ENCODE results near the gene SLC31A1.

Gene SLC31A1

DNA sequence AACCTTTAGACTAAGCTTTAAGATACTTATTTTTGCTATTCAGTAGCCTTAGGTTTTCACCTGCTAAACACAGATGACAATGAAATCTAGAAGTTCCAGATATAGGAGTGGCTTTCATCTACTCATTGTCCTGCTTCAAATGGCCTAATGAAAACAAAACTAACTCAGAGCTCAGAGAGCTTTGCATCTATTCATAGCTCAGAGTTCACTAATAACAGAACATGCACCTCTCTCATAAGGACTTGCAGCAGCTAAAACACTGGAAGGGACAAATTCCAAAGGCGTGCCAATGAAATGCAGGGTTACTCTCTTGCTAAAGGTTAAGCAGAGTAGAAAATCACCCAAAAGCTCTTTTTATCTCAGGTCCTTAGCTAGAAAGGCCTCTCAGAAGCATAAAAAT, 41.5 kb upstream of the SLC31A1 start:
- no peak for DNase-seq
- H3K27ac ChIP-seq, result no peak overlapping the region
- no peaks in the 10 kb centered on the region for H3K27me3 ChIP-seq (replicated peaks)
- H3K36me3 ChIP-seq (replicated peaks), result peaks cover 54% of the 10 kb centered on the region
- no peak overlapping the region for H3K4me3 ChIP-seq (ENCODE audit: low read depth, low read length)
- in situ Hi-C loops (cut with HindIII; ENCODE audit: low pct_ligation_motif_present, low sequenced_read_pairs), result no loop called here
- TF ChIP-seq, protein P1, sequence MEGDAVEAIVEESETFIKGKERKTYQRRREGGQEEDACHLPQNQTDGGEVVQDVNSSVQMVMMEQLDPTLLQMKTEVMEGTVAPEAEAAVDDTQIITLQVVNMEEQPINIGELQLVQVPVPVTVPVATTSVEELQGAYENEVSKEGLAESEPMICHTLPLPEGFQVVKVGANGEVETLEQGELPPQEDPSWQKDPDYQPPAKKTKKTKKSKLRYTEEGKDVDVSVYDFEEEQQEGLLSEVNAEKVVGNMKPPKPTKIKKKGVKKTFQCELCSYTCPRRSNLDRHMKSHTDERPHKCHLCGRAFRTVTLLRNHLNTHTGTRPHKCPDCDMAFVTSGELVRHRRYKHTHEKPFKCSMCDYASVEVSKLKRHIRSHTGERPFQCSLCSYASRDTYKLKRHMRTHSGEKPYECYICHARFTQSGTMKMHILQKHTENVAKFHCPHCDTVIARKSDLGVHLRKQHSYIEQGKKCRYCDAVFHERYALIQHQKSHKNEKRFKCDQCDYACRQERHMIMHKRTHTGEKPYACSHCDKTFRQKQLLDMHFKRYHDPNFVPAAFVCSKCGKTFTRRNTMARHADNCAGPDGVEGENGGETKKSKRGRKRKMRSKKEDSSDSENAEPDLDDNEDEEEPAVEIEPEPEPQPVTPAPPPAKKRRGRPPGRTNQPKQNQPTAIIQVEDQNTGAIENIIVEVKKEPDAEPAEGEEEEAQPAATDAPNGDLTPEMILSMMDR (IDR thresholded peaks at IDR 0.05; ENCODE audit: low read depth, low read length, missing control alignments), result no peak

DNA sequence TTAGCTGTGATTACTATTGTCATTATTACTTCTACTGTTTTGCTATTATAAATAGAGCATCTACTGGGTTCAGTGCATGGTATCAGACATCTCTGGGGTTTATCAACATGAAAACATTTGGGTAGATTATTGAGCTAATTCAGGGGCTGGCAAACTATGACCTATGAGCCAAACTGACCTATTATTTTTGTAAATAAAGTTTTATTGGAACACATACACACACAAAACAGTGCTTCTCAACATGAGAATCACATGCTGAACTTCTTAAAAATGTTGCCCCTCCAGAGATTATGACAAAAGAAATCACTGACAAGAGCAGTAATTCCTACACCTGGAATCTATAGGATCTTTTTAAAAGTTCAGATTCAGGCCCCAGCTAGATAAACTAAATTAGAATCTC, 40.2 kb upstream of the SLC31A1 start:
- TF ChIP-seq, protein P1 (IDR thresholded peaks at IDR 0.05; ENCODE audit: low read depth, low read length, missing control alignments), result no peak
- H3K27me3 ChIP-seq (replicated peaks), result no peaks in the 10 kb centered on the region
- in situ Hi-C loops (cut with HindIII; ENCODE audit: low pct_ligation_motif_present, low sequenced_read_pairs), result no loop called here
- no peak overlapping the region for H3K4me3 ChIP-seq (ENCODE audit: low read depth, low read length)
- peaks cover 56% of the 10 kb centered on the region for H3K36me3 ChIP-seq (replicated peaks)
- DNase-seq, result no peak
- H3K27ac ChIP-seq, result no peak overlapping the region

DNA sequence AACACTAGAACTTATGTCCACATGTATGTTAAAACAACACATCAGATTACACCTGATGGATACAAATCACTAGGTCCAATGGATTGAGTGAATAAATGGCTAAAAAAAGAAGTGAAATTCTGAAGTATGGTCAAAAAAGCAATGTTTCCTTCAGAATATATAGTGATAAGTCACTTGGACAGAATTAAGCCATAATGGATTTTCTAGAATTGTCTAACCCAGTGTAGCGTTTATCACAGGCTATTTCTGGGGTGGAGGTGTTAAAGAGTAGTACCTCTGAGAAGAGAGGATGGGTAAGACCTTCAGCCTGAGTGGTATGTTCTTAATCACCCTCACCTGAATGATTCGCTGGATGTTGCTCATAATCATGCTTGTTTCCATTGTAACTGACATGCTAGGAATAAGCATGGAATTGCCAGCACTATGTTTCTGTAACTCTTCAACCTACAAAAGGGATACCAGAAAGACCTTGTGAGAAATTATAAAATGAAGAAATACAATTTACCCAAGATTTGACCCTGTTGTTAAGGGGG, 37.3 kb upstream of the SLC31A1 start:
- peaks cover 50% of the 10 kb centered on the region for H3K36me3 ChIP-seq (replicated peaks)
- in situ Hi-C loops (cut with HindIII; ENCODE audit: low pct_ligation_motif_present, low sequenced_read_pairs), result no loop called here
- TF ChIP-seq, protein P1 (IDR thresholded peaks at IDR 0.05; ENCODE audit: low read depth, low read length, missing control alignments), result no peak
- no peak overlapping the region for H3K27ac ChIP-seq
- DNase-seq, result no peak
- no peaks in the 10 kb centered on the region for H3K27me3 ChIP-seq (replicated peaks)
- H3K4me3 ChIP-seq (ENCODE audit: low read depth, low read length), result no peak overlapping the region

DNA sequence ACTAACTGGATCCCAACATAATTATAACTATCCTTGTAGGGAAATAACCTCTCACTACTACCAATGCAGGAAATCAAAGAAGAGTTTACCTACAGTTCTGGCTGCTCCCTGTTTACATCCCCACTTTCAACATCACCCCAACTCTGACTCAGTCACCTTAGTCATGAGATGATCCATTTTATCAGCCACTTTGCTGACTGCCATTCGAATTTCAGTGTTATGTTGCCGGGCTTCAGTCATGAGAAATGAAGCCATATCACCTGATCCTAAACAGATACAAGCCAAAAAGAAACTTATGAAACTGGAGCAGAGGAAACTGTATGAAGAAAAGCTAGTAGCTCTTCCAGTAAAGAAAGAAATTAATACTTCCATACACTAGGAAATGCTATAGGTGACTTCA, 36.8 kb upstream of the SLC31A1 start:
- no peak for DNase-seq
- no peak overlapping the region for H3K4me3 ChIP-seq (ENCODE audit: low read depth, low read length)
- TF ChIP-seq, protein P1 (IDR thresholded peaks at IDR 0.05; ENCODE audit: low read depth, low read length, missing control alignments), result no peak
- in situ Hi-C loops (cut with HindIII; ENCODE audit: low pct_ligation_motif_present, low sequenced_read_pairs), result no loop called here
- peaks cover 50% of the 10 kb centered on the region for H3K36me3 ChIP-seq (replicated peaks)
- H3K27ac ChIP-seq, result no peak overlapping the region
- H3K27me3 ChIP-seq (replicated peaks), result no peaks in the 10 kb centered on the region

DNA sequence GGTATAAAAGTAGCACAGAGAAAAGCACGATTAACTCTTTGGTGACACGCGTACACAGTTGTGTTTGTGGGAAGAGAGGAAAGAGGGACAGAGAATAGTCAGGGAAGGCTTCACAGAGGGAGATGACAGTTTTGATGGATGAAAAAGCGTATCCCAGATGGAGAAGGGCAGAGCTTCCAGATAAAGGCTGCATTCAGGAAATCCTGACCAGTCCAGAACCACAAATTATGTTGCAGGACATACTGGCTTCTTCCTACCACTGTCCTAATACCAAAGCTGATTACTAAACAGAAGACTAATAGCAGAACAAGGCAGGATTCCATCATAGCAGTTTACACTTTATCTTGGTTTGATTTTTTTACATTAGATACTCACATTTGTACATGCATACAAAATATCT, 36.1 kb upstream of the SLC31A1 start:
- DNase-seq, result no peak
- in situ Hi-C loops (cut with HindIII; ENCODE audit: low pct_ligation_motif_present, low sequenced_read_pairs), result no loop called here
- Histone ChIP-seq H3K4me3 (ENCODE audit: low read depth, low read length) (no peak overlapping the region), H3K27ac (no peak overlapping the region), H3K27me3 (replicated peaks) (no peaks in the 10 kb centered on the region), H3K36me3 (replicated peaks) (peaks cover 53% of the 10 kb centered on the region)
- TF ChIP-seq, protein P1 (IDR thresholded peaks at IDR 0.05; ENCODE audit: low read depth, low read length, missing control alignments), result no peak

DNA sequence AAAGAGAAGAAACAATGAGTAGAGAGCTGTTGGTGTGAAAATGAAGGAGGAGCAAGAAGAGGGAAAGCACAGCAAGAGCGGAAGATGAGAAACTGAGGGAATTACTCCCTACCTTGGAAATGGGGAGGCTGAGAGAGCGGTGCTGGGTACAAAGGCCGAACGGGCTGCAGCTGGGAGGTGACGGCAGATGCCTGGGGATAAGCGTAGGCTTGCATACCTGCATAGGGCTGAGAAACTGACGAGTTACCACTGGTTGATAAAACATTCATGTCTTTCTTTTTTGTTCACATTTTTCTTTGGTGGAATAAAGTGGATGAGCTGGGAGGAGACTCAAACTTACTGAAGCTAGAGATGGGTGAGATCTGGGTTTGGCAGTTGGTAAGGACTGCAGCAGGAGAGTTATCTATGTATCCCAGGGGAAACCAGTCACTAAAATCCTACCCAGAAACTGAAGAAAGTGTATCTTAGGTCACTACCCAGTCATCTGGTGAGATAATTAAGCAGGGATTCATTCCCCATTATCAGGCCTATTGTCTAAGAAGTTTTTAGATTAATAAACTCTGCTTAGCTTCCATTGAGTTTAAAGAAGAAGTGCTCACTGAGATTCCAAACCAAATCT, 35.1 kb upstream of the SLC31A1 start:
- H3K27ac ChIP-seq, result no peak overlapping the region
- H3K4me3 ChIP-seq (ENCODE audit: low read depth, low read length), result no peak overlapping the region
- no peaks in the 10 kb centered on the region for H3K27me3 ChIP-seq (replicated peaks)
- peaks cover 50% of the 10 kb centered on the region for H3K36me3 ChIP-seq (replicated peaks)
- TF ChIP-seq, protein P1 (IDR thresholded peaks at IDR 0.05; ENCODE audit: low read depth, low read length, missing control alignments), result no peak
- no peak for DNase-seq
- in situ Hi-C loops (cut with HindIII; ENCODE audit: low pct_ligation_motif_present, low sequenced_read_pairs), result no loop called here
